A549 (cell line): ENCODE data around the gene SCART1. TPM values are rescaled to one million over a fixed set of nuclear protein-coding genes. Genes with fewer than 3 reads are reported as not detected.
"Not testable (repeated sequence)": the region's sequence is repeated elsewhere in the genome, so short reads cannot be mapped to it uniquely, and the experiment has no call there.

ENCODE experiments used
- ATAC-seq, 2 experiments: fragments of 200-7000 bp in 1 of 2; fragments of >200 bp in 1 of 2; cut with Nextera tagmentation in 1 of 2; cut with Tn5 transposase in 1 of 2; 3 replicates each; pipeline versions ENCODE4 v1.8.0 to v1.9.1; 2018 to 2020; ENCODE audit warnings: mild to moderate bottlenecking in 1 of 2, moderate library complexity in 1 of 2
- CTCF ChIA-PET: fragments of 300-600 bp; sonication (Branson Sonifier 250); formaldehyde crosslinking; extraction: SDS; loops from one replicate; lab custom pipeline; 2021; ENCODE audit warnings: antibody characterized with exemption, inconsistent platforms; lab: Yijun Ruan, JAX
- POLR2A ChIA-PET: fragments of 350-600 bp; formaldehyde crosslinking; extraction: SDS; loops from one replicate; lab custom pipeline; 2021; ENCODE audit warnings: antibody characterized with exemption, inconsistent platforms; lab: Yijun Ruan, JAX
- DNase-seq, 2 experiments: peaks; one replicate each; pipeline versions ENCODE4 v3.0.0 to v3.0.0-alpha.2; 2011 to 2016; ENCODE audit warnings: low read depth in 1 of 2, low spot score in 1 of 2
- FAIRE-seq: peaks from 2 replicates; lab custom pipeline; 2011; peaks lifted over from hg19 to GRCh38; lab: Jason Lieb, UNC
- H3K27ac ChIP-seq, 2 experiments: fragments of >200 bp; sonication (Bioruptor Twin); formaldehyde crosslinking; 3 replicates each; pipeline ENCODE4 v1.5.1; 2016 to 2017
- H3K4me1 ChIP-seq: fragments of >200 bp; sonication (Bioruptor Twin); formaldehyde crosslinking; 3 replicates; pipeline ENCODE4 v1.6.1; 2016
- H3K4me2 ChIP-seq: fragments of >200 bp; sonication (Bioruptor Twin); formaldehyde crosslinking; 3 replicates; pipeline ENCODE4 v1.6.1; 2016
- H3K4me3 ChIP-seq: fragments of >200 bp; sonication (Bioruptor Twin); formaldehyde crosslinking; 3 replicates; pipeline ENCODE4 v1.5.1; 2016
- H3K9me3 ChIP-seq: fragments of >200 bp; sonication (Bioruptor Twin); formaldehyde crosslinking; 3 replicates; pipeline ENCODE4 v1.6.1; 2016
- CBX2 ChIP-seq: fragments of 200-600 bp; sonication (generic); IDR thresholded peaks from 2 replicates; pipeline ENCODE4 v1.6.1; 2016; ENCODE audit warnings: low read depth, mild to moderate bottlenecking, borderline replicate concordance
- HEYL ChIP-seq: fragments of 250-450 bp; sonication (Bioruptor Pico); IDR thresholded peaks from 2 replicates; pipeline ENCODE4 v1.8.0; 2021; ENCODE audit warnings: mild to moderate bottlenecking, moderate library complexity
- KDM5A ChIP-seq: fragments of 200-600 bp; sonication (generic); IDR thresholded peaks from 2 replicates; pipeline ENCODE4 v1.6.1; 2016; ENCODE audit warnings: antibody characterized with exemption, mild to moderate bottlenecking
- MAFK ChIP-seq: fragments of 450-650 bp; IDR thresholded peaks from 2 replicates; pipeline ENCODE4 v1.6.1; 2014; ENCODE audit not compliant: partially characterized antibody
- NR3C1 ChIP-seq: fragments of >200 bp; sonication (Bioruptor Twin); formaldehyde crosslinking; IDR thresholded peaks from 3 replicates; pipeline ENCODE4 v1.6.1; 2017
- POLR2AphosphoS2 ChIP-seq: conservative IDR thresholded peaks from 2 replicates; pipeline ENCODE4 v1.6.1; 2012; ENCODE audit warnings: low read length, improper control_type of control experiment, inconsistent platforms
- RARB ChIP-seq: fragments of 250-450 bp; sonication (Bioruptor Pico); IDR thresholded peaks from 2 replicates; pipeline ENCODE4 v1.8.0; 2021; ENCODE audit warnings: mild to moderate bottlenecking, moderate library complexity
- TFCP2L1 ChIP-seq: fragments of 250-450 bp; sonication (Bioruptor Pico); IDR thresholded peaks from 2 replicates; pipeline ENCODE4 v1.5.0; 2021; ENCODE audit warnings: mild to moderate bottlenecking
- WGBS: methylation state at CpG from one replicate; pipeline ENCODE4 v1.1.6; 2017; ENCODE audit errors: missing lambda C conversion rate; 5-methylcytosine and 5-hydroxymethylcytosine counted together
- polyA plus RNA-seq, 4 experiments: library from polyadenylated mRNA; depleted of rRNA in 3 of 4; stranded (reverse); fragments of >200 nt; fragmentation: RNase III in 1 of 4; extraction: RNeasy Plus Mini Kit Qiagen cat#74134 plus additional on column Dnase treatment in 1 of 4; gene quantifications; 2 replicates in 3 of 4; 3 replicates in 1 of 4; pipeline ENCODE4 v1.2.3, GENCODE V29; 2011 to 2017
- TF ChIP-seq, protein P1 (sequence below): fragments of >200 bp; sonication (Bioruptor Twin); formaldehyde crosslinking; IDR thresholded peaks from 3 replicates; pipeline ENCODE4 v1.5.1; 2016
- TF ChIP-seq, protein P2 (sequence below): fragments of 200-600 bp; sonication (generic); IDR thresholded peaks from 2 replicates; pipeline ENCODE4 v1.6.1; 2016; ENCODE audit warnings: antibody characterized with exemption, mild to moderate bottlenecking, moderate library complexity
- TF ChIP-seq, protein P3 (sequence below): fragments of 150-350 bp; IDR thresholded peaks from 2 replicates; pipeline ENCODE4 v1.6.1; 2014; ENCODE audit warnings: low read depth, mild to moderate bottlenecking, low read length

Gene SCART1
- polyA plus RNA-seq, 2 of the 4 experiments (the other 2 are of a cell fraction), result 0.37 to 0.96 TPM

DNA sequence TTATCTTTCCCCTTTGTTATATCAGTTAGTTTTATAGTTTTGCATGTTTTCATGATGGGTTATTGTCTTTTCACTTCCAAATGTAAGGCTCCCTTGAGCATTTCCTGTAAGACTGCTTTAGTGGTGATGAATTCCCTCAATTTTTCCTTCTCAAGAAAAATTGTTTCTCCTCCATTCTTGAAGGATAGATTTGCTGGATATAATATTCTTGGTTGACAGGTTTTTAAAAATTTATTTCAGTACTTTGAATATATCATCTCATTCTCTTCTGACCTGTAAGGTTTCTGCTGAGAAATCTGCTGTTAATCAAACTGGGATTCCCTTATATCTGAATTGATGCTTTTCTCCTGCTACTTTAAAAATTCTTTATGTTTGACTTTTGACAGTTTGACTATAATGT is 33.3 kb downstream of the SCART1 start (continued):
- TF ChIP-seq, protein P1, sequence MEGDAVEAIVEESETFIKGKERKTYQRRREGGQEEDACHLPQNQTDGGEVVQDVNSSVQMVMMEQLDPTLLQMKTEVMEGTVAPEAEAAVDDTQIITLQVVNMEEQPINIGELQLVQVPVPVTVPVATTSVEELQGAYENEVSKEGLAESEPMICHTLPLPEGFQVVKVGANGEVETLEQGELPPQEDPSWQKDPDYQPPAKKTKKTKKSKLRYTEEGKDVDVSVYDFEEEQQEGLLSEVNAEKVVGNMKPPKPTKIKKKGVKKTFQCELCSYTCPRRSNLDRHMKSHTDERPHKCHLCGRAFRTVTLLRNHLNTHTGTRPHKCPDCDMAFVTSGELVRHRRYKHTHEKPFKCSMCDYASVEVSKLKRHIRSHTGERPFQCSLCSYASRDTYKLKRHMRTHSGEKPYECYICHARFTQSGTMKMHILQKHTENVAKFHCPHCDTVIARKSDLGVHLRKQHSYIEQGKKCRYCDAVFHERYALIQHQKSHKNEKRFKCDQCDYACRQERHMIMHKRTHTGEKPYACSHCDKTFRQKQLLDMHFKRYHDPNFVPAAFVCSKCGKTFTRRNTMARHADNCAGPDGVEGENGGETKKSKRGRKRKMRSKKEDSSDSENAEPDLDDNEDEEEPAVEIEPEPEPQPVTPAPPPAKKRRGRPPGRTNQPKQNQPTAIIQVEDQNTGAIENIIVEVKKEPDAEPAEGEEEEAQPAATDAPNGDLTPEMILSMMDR, result no peak
- TF ChIP-seq, protein P2, sequence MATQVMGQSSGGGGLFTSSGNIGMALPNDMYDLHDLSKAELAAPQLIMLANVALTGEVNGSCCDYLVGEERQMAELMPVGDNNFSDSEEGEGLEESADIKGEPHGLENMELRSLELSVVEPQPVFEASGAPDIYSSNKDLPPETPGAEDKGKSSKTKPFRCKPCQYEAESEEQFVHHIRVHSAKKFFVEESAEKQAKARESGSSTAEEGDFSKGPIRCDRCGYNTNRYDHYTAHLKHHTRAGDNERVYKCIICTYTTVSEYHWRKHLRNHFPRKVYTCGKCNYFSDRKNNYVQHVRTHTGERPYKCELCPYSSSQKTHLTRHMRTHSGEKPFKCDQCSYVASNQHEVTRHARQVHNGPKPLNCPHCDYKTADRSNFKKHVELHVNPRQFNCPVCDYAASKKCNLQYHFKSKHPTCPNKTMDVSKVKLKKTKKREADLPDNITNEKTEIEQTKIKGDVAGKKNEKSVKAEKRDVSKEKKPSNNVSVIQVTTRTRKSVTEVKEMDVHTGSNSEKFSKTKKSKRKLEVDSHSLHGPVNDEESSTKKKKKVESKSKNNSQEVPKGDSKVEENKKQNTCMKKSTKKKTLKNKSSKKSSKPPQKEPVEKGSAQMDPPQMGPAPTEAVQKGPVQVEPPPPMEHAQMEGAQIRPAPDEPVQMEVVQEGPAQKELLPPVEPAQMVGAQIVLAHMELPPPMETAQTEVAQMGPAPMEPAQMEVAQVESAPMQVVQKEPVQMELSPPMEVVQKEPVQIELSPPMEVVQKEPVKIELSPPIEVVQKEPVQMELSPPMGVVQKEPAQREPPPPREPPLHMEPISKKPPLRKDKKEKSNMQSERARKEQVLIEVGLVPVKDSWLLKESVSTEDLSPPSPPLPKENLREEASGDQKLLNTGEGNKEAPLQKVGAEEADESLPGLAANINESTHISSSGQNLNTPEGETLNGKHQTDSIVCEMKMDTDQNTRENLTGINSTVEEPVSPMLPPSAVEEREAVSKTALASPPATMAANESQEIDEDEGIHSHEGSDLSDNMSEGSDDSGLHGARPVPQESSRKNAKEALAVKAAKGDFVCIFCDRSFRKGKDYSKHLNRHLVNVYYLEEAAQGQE, result no peak
- no peak for TF ChIP-seq TFCP2L1 (CRISPR knock-in tag)
- TF ChIP-seq NR3C1, result no peak
- TF ChIP-seq POLR2AphosphoS2, result no peak

DNA sequence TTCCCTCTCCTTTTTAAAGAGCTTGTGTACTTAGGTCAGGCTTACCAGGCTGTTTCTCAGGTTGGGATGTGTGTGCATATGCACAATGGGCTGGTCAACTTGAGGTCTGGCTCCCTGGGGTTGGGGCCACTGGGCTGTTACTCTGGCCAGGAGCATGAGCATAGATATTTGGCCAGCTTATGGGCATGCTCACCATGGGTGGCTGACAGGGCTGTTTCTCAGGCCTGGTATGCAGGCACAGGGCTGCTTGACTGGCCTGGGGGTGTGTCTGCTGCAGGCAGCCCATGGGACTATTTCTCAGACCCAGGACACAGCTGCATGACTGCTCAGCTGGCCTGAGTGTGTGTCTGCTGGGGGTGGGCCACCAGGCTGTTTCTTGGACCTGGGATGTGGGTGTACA is 34.6 kb downstream of the SCART1 start:
- no peak for ATAC-seq
- TF ChIP-seq HEYL (CRISPR knock-in tag) (no peak), KDM5A (no peak), RARB (CRISPR knock-in tag) (no peak)
- no peak overlapping the region for H3K4me2 ChIP-seq
- no peak overlapping the region for H3K4me3 ChIP-seq
- no peak overlapping the region for H3K27ac ChIP-seq
- no peak for FAIRE-seq
- H3K4me1 ChIP-seq, result no peaks in the 10 kb centered on the region
- ChIA-PET CTCF (interaction anchor here (1.2 to 1.5 kb wide), 2 partner anchors 43 to 159 kb away, joined by 3 to 4 read pairs; no protein-coding TSS in a partner anchor), POLR2A (no interaction called here)
- no peak for DNase-seq
- peaks cover 24% of the 10 kb centered on the region for H3K9me3 ChIP-seq

DNA sequence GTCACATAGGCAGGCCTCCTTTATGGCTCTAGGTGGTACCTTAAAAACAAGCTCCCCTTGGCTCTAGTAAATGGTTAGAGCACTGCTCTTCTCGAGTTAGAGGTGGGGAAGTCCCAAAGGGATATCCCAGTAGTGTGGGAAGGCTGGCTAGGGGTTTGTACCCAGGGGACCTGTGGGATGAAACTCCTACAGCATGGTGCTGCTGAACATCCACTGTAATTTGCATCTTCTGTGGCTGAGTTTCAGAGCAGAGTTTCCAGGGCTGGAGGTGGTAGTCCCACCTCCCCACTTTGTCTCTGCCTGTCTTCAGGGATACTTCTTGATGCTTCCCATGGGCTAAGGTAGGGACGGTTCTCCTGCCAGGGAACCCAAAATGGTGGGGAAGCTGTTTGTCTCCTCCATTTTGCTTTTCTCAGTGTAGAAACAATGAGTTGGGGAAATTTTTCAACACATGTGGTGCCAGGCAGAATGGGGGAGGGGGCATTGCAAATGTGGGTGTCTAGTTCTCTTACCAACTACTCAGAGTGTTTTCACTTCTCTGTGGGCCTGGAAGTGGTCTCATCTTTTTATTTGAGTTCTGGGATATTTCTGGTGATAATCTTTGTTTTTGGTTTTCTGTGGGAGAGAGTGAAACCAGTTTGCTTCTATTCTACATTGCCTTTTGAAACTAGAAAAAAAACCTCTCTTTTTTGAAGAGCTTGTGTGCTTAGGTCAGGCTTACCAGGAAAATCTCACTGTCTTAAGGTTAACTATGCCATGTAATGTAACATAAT is 36.3 kb downstream of the SCART1 start:
- Histone ChIP-seq H3K9me3 (peaks cover 12% of the 10 kb centered on the region; the same call in 2 of the 3 replicates), H3K4me2 (no peak overlapping the region), H3K27ac (no peak overlapping the region), H3K4me3 (no peak overlapping the region), H3K4me1 (no peaks in the 10 kb centered on the region)
- FAIRE-seq (no peak), ATAC-seq (no peak), DNase-seq (no peak)
- TF ChIP-seq, protein P3, sequence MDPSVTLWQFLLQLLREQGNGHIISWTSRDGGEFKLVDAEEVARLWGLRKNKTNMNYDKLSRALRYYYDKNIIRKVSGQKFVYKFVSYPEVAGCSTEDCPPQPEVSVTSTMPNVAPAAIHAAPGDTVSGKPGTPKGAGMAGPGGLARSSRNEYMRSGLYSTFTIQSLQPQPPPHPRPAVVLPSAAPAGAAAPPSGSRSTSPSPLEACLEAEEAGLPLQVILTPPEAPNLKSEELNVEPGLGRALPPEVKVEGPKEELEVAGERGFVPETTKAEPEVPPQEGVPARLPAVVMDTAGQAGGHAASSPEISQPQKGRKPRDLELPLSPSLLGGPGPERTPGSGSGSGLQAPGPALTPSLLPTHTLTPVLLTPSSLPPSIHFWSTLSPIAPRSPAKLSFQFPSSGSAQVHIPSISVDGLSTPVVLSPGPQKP, result no peak
- no peak for TF ChIP-seq MAFK
- no peak for TF ChIP-seq CBX2
- TF ChIP-seq TFCP2L1 (CRISPR knock-in tag), result no peak
- WGBS, result 0% methylated on average over 2 of the region's 2 CpGs
- ChIA-PET POLR2A (no interaction called here), CTCF (interaction anchor here (1.2 to 1.5 kb wide), 2 partner anchors 42 to 160 kb away, joined by 3 to 4 read pairs; no protein-coding TSS in a partner anchor)

DNA sequence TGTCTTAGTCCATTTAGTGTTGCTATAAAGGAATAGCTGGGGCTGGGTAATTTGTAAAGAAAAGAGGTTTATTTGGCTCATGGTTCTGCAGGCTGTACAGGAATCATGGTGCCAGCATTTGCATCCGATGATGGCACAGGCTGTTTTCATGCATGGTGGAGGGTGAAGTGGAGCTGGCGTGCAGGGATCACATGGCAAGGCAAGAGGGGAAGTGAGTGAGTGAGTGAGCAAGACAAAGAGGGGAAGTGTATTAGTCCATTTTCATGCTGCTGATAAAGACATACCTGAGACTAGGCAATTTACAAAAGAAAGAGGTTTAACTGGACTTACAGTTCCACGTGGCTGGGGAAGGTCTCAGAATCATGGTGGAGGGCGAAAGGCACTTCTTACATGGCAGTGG is 39.8 kb downstream of the SCART1 start:
- H3K4me2 ChIP-seq, H3K9me3 ChIP-seq, FAIRE-seq, ATAC-seq, H3K4me3 ChIP-seq, H3K27ac ChIP-seq, DNase-seq, POLR2A ChIA-PET, H3K4me1 ChIP-seq, CTCF ChIA-PET: not testable (repeated sequence)
- 4% methylated on average over 4 of the region's 4 CpGs for WGBS
